GM18867 (cell line): ENCODE measurements around the gene GLRA2.
"Not testable (repeated sequence)": the region's sequence is repeated elsewhere in the genome, so short reads cannot be mapped to it uniquely, and the experiment has no call there.

Source experiments
- ATAC-seq: cut with Tn5 transposase; IDR thresholded peaks from one replicate; pipeline ENCODE4 v1.9.1; 2021; ENCODE audit warnings: mild to moderate bottlenecking, moderate library complexity; ENCODE audit not compliant: unreplicated experiment

The GLRA2 gene

GRCh38 chrX:14590693-14591424, 61.5 kb downstream of the GLRA2 start:
- ATAC-seq: no peak

- no peak for ATAC-seq
Observed at GRCh38 chrX:14591976-14592375, 62.6 kb downstream of the GLRA2 start.

GRCh38 chrX:14594521-14594920, 65.2 kb downstream of the GLRA2 start:
- ATAC-seq: no peak

GRCh38 chrX:14598330-14598729, 69.0 kb downstream of the GLRA2 start:
- ATAC-seq: no peak

- no peak for ATAC-seq
Observed at GRCh38 chrX:14607446-14607985, 78.2 kb downstream of the GLRA2 start.

- not testable (repeated sequence) for ATAC-seq
Observed at GRCh38 chrX:14612450-14612849, 83.1 kb downstream of the GLRA2 start.

GRCh38 chrX:14616301-14616700, 87.0 kb downstream of the GLRA2 start:
- no peak for ATAC-seq

- no peak for ATAC-seq
Observed at GRCh38 chrX:14616836-14617235, 87.5 kb downstream of the GLRA2 start.

- ATAC-seq: no peak
Observed at GRCh38 chrX:14618177-14618965, 89.0 kb downstream of the GLRA2 start.

GRCh38 chrX:14630733-14631132, 101.4 kb downstream of the GLRA2 start:
- ATAC-seq: no peak

- no peak for ATAC-seq
Observed at GRCh38 chrX:14641681-14642655, 112.6 kb downstream of the GLRA2 start.

- no peak for ATAC-seq
Observed at GRCh38 chrX:14660970-14661369, 131.6 kb downstream of the GLRA2 start.

GRCh38 chrX:14670819-14671218, 141.5 kb downstream of the GLRA2 start:
- peak; percentile 79 for ATAC-seq

- no peak for ATAC-seq
Observed at GRCh38 chrX:14672611-14673172, 143.4 kb downstream of the GLRA2 start.

GRCh38 chrX:14673236-14673635, 143.9 kb downstream of the GLRA2 start:
- no peak for ATAC-seq

GRCh38 chrX:14673764-14674163, 144.4 kb downstream of the GLRA2 start:
- peak; percentile 93 for ATAC-seq

GRCh38 chrX:14675500-14675899, 146.2 kb downstream of the GLRA2 start:
- ATAC-seq: no peak

- ATAC-seq: no peak
Observed at GRCh38 chrX:14676431-14676830, 147.1 kb downstream of the GLRA2 start.

GRCh38 chrX:14688331-14688730, 159.0 kb downstream of the GLRA2 start:
- not testable (repeated sequence) for ATAC-seq

- ATAC-seq: no peak
Observed at GRCh38 chrX:14690553-14690952, 161.2 kb downstream of the GLRA2 start.
